HG02678 (cell line): ENCODE measurements around the gene DACT2.
"Not testable (repeated sequence)": the region's sequence is repeated elsewhere in the genome, so short reads cannot be mapped to it uniquely, and the experiment has no call there.

Experiments
- ATAC-seq: cut with Tn5 transposase; IDR thresholded peaks from one replicate; pipeline ENCODE4 v1.9.1; 2021; ENCODE audit warnings: mild to moderate bottlenecking, moderate library complexity; ENCODE audit not compliant: unreplicated experiment

DACT2 gene

DNA sequence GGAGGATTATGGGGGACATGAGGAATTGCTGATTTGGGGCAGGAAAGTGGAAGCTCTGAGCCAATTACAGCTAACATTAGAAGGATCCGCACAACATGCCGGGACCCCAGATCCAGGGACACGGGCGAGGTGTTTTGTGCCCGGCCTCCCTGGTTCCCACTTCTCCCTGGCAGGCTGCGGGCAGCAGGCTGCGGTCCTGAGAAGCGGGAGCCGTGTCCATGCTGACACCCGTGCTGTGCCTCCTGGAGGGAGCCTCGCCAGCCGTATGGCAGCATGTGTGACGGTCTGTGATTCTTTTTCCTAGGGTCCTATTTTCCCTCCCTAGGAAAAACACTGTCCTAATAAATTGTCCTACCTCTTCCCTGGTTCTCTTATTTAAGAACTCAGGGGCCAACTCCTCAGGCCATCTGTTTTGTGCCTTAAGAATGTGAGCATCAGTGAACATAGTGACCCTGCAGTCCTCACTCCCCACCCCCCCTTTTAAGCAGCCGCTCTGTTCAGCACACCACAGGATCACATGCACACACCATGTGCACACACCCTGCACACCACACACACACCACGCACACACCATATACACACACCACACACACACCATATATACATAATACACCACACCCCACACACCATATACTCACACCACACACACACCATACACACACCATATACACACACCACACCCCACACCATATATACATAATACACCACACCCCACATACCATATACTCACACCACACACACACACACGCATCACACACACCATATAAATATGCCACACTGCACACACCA is 49.9 kb downstream of the DACT2 start:
- ATAC-seq, result no peak

DNA sequence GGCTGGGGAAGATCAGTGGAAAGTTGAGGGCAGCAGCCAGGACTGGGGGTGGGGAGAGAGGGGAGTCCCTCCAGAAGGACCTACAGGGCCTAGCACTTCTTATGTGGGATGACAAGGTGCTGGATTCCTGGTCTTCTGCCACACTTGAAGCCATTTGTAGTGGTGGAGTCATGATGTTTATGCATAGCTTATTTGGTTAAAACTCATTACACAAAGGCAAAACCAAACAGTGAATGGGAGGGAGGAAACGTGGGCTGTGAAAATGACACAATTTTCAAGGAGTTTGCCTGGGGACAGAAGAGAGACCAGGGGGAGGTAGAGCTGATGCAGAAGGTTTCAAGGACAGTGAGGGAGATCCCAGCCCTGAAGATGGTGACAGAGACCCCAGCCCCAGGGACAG is 50.8 kb downstream of the DACT2 start:
- ATAC-seq, result no peak

DNA sequence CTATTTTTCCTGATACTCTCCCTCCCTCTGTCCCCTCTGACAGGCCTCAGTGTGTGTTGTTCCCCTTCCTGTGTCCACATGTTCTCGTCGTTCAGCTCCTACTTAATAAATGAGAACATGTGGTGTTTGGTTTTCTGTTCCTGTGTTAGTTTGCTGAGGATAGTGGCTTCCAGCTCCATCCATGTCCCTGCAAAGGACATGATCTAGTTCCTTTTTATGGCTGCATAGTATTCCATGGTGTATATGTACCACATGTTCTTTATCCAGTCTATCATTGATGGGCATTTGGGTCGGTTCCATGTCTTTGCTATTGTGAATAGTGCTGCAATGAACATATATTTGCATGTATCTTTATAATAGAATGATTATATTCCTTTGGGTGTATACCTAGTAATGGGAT is 51.8 kb downstream of the DACT2 start:
- ATAC-seq, result not testable (repeated sequence)

DNA sequence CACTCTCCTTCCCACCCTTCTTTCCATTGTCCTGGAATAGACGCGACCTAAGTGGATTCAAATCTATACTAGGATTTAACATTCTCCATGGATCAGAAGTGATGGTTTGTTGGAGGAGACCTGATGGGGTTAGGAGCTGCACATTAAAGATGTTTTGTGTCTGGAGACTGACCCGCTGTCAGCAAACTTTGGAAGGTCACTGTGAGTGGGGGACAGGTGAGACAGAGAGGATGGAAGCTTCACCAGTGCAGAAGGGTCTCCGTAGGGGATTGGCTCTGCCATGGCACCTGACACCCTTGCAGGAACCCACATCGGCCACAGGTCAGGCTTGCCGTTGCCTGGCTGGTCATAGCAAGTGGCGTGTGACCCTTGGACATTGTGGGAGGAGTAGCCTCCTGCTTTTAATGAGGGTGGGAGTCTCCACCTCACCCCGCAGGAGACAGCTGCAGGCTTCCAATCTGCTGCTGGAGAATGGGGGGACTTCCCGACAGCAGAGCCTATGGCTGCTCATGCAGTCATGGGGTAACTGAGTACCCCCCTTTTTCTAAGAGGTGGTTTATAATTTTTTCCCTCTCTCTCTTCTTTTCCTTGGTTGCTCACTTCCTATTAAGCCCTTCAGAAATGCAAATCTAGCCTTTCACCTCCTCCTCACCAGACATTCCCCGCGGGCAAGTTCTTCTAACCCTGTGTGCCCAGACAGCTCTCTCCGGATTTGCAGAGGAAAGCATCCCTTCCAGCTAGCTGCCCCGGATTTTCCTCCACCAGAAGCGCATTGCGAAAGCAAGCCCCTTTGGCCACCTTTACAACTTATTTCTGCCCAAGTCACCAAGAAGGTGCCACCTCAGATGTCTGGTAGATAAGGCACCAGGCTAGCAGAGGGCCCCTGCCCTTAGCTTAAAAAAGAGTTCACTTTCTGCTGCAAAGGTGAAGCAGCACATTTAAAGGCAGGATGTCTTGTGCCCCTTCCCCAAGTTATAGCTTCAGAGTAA is 53.5 kb downstream of the DACT2 start:
- no peak for ATAC-seq

DNA sequence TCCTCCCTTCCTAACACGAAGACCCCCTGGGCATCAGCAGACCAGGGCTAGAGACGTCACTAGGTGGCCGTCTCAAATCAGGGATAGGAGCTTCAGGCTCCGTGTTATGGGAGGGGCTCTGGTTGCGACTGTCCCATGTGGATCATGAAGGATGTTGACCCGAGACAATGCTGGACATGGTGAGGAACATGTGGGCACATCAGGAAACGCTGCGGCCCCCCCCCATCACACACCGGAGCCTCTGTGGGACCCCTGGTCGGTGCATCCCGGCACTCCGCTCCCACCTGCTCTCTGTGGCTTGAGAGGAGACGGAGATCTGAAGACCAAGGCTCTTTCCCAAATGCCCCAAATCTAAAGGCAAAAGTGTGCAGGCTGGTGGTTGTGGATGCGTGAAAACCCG is 54.2 kb downstream of the DACT2 start:
- no peak for ATAC-seq

DNA sequence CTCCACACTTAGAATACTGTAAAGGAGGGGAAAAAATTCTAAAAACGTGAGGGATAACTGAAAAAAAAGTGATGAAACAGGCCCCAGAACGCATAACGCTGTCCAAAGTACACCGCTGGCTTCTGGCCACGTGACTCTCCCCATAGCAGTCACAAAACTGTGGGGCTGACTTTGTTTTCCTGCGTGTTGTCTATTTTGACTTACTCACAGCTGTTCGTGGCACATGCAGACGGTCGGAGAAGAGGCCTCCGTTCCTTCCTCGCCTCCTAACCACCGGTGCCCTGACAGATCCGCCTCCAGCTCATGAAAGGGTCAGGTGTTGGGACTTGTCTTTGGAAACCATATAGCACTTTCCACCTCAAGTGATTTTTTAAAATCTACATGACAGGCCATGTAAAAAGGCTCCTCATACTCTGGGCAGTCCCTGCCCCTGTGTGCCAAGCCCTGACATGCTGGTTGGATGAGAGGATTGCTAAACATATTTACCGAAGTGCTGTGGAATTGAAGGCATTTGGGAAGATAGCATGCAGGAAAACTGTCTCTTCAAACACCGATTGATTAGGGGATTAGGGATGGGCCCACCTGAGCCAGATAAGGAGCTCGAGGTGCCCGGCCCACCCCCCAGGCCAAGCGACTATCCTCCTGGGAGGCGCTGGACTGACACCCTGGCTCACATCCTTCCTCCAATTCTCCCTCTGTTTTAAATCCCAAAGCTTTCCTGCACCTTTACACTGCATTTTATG is 54.8 kb downstream of the DACT2 start:
- ATAC-seq, result no peak

DNA sequence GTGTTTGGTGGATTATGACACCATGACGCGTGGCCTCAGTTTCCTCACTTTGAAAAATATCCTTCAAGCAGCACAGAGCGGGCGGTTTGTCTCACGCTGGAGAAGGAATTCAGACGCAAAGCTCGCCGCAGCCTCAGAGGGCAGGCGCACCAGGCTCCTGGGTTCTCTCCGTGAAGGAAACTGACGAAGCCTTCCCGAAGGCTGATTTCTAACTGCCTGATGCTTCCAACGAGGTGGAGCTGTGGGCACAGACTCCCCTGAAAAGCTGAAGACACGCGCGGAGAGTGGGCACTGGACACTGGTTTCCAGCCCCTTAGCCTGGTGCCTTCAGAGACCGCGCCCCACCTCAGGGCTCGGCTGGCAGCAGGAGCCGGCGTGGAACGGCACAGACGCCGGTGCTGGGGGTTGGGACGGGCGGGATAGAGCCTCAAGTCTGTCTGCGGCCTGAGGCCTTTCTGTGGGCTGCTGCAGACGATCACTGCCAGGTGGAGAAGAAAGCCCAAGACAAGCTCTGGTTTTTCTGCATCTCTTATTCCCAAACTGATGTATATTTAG is 56.1 kb downstream of the DACT2 start:
- ATAC-seq, result no peak

DNA sequence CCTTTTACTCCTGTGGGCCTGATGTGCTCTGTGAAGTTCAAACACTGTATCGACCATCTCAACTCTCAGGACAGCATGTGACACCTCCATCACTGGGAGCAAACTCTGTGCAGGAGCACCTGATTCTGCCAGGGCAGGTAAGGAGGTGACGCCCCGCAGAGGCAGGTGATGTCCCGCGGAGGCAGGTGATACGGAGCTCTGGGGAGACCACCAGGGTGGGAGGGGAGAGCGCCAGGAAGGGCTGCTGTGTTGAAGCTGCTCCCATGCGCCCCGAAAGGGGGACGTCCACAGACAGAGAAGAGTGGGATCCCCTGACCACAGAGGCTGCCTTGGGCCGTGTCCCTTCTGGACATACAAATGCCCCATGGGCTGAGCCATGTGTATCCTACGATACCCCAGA is 58.3 kb downstream of the DACT2 start:
- ATAC-seq, result no peak

DNA sequence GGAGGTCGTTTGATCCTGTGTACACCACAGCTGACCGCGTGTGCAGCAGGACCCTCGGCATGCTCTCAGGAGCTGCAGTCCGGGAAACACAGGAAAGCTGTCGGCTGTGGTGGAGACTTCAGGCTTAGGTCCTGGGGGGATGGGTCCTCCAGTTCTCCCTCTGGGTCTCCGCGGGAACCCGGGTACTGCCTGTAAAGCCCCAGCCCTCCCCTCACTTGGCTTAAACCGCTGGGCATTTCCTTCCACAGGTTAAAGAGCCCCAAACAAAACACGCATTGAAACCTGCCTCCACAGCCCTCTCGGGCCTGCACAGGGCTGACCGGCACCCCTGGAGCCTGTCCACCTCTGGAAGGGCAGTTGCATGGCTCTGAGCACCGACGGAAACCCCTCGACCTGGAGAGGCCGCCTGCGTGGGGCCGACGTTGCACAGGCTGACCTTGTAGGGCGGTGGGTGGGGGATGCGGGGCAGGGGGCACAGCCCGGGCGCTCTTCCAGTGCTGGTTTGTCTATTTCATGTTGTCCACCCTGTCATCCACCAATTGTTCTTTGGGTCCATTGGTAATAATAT is 59.1 kb downstream of the DACT2 start:
- ATAC-seq, result no peak

DNA sequence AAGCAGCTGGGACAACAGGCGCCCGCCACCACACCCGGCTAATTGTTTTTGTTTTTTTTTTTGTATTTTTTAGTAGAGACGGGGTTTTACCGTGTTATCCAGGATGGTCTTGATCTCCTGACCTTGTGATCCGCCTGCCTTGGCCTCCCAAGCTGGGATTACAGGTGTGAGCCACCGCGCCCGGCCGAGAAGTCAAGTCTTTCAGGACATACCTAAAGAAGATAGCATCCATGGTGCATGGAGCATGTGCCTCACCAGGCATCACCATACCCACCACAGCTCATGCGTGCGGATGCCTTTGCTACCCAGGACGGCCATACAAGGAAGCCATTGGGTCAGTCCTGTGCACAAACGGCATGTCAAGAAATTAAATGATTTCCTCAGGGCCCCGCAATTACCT is 60.8 kb downstream of the DACT2 start:
- no peak for ATAC-seq

DNA sequence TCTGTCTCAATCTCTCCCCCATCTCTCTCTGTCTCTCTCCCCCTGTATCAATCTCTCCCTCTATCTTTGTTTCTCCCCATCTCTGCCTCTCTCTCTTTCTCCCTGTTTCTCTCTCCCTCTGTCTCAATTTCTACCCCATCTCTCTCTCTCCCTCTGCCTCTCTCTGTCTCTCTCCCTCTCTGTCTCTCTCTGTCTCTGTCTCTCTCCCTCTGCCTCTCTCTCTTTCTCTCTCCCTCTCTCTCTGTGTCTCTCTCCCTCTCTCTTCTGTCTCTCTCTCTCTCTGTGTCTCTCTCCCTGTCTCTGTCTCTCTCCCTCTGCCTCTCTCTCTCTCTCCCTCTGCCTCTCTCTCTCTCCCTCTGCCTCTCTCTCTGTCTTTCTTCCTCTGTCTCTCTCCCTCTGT is 62.6 kb downstream of the DACT2 start:
- ATAC-seq, result no peak
